Fibroblast of skin of right quadriceps (primary cell): ENCODE results near the gene GRHPR.
"Not testable (repeated sequence)": the region's sequence is repeated elsewhere in the genome, so short reads cannot be mapped to it uniquely, and the experiment has no call there.

Source experiments
- DNase-seq: peaks from one replicate; pipeline ENCODE4 v3.0.0-alpha.2; 2013

GRHPR gene

GRCh38 chr9:37451628-37452027, 29.1 kb downstream of the GRHPR start:
- no peak for DNase-seq

- DNase-seq: no peak
Measured at GRCh38 chr9:37452611-37453010, 30.1 kb downstream of the GRHPR start.

GRCh38 chr9:37453827-37454226, 31.3 kb downstream of the GRHPR start:
- no peak for DNase-seq

- DNase-seq: no peak
Measured at GRCh38 chr9:37454238-37454637, 31.7 kb downstream of the GRHPR start.

- no peak for DNase-seq
Measured at GRCh38 chr9:37455884-37456647, 33.6 kb downstream of the GRHPR start.

GRCh38 chr9:37456817-37457216, 34.3 kb downstream of the GRHPR start:
- no peak for DNase-seq

GRCh38 chr9:37464006-37464405, 41.5 kb downstream of the GRHPR start:
- DNase-seq: no peak

GRCh38 chr9:37464426-37465248, 42.1 kb downstream of the GRHPR start:
- DNase-seq: peak; percentile 56

GRCh38 chr9:37465249-37466036, 42.9 kb downstream of the GRHPR start, which contains the start of gene ZBTB5:
ZBTB5 (minus strand) TSS chr9:37465450; CDS start chr9:37442551, 22,899 bp downstream.
- peak; percentile 100 for DNase-seq

GRCh38 chr9:37466037-37466709, 43.7 kb downstream of the GRHPR start:
- peak; percentile 86 for DNase-seq

GRCh38 chr9:37467530-37467929, 45.0 kb downstream of the GRHPR start:
- not testable (repeated sequence) for DNase-seq

GRCh38 chr9:37468620-37469019, 46.1 kb downstream of the GRHPR start:
- no peak for DNase-seq

- DNase-seq: peak; percentile 99
Measured at GRCh38 chr9:37471942-37472684, 49.6 kb downstream of the GRHPR start.

- DNase-seq: not testable (repeated sequence)
Measured at GRCh38 chr9:37473982-37474381, 51.5 kb downstream of the GRHPR start.

GRCh38 chr9:37474438-37474837, 51.9 kb downstream of the GRHPR start:
- no peak for DNase-seq

- no peak for DNase-seq
Measured at GRCh38 chr9:37476930-37477329, 54.4 kb downstream of the GRHPR start.

- peak; percentile 30 for DNase-seq
Measured at GRCh38 chr9:37477443-37477842, 54.9 kb downstream of the GRHPR start.

- not testable (repeated sequence) for DNase-seq
Measured at GRCh38 chr9:37477987-37478619, 55.6 kb downstream of the GRHPR start.

- DNase-seq: no peak
Measured at GRCh38 chr9:37480759-37481158, 58.3 kb downstream of the GRHPR start.

GRCh38 chr9:37485389-37486255, 63.1 kb downstream of the GRHPR start, which contains the start of gene POLR1E:
POLR1E (plus strand) TSS chr9:37485948; CDS start chr9:37486048, 100 bp downstream.
- peak; percentile 91 for DNase-seq
